ENCODE results near the gene CENPX.
"Not testable (repeated sequence)": the region's sequence is repeated elsewhere in the genome, so short reads cannot be mapped to it uniquely, and the experiment has no call there.

The CENPX gene

GRCh38 chr17:81995463-81996231, 27.0 kb downstream of the CENPX start:
- DNase-seq, result no peak

- no peak for DNase-seq
Measured at GRCh38 chr17:81994593-81995462, 27.9 kb downstream of the CENPX start.

- no peak for DNase-seq
Measured at GRCh38 chr17:81993729-81994592, 28.7 kb downstream of the CENPX start.

- no peak for DNase-seq
Measured at GRCh38 chr17:81992306-81993102, 30.2 kb downstream of the CENPX start.

GRCh38 chr17:81991684-81992305, 30.9 kb downstream of the CENPX start:
- no peak for DNase-seq

GRCh38 chr17:81990836-81991683, 31.6 kb downstream of the CENPX start:
- DNase-seq, result no peak

GRCh38 chr17:81987161-81987770, 35.4 kb downstream of the CENPX start:
- DNase-seq, result no peak

GRCh38 chr17:81986606-81987005, 36.1 kb downstream of the CENPX start:
- DNase-seq, result no peak

- DNase-seq, result no peak
Measured at GRCh38 chr17:81984773-81985410, 37.8 kb downstream of the CENPX start.

- DNase-seq, result no peak
Measured at GRCh38 chr17:81983639-81984373, 38.9 kb downstream of the CENPX start.

GRCh38 chr17:81983011-81983638, 39.6 kb downstream of the CENPX start:
- no peak for DNase-seq

GRCh38 chr17:81981511-81981910, 41.2 kb downstream of the CENPX start:
- not testable (repeated sequence) for DNase-seq

GRCh38 chr17:81980707-81981343, 41.9 kb downstream of the CENPX start:
- DNase-seq, result no peak

- DNase-seq, result no peak
Measured at GRCh38 chr17:81980122-81980521, 42.6 kb downstream of the CENPX start.

GRCh38 chr17:81978524-81979298, 44.0 kb downstream of the CENPX start:
- DNase-seq, result no peak

- DNase-seq, result peak; percentile 91
Measured at GRCh38 chr17:81977211-81977808, 45.4 kb downstream of the CENPX start, which contains the start of gene ASPSCR1. TSS of gene ASPSCR1 (plus strand) at chr17:81977629. CDS start at chr17:81977647, 18 bp downstream.
